Ishikawa (cell line): ENCODE data around the gene KLHL3.

Experiments used
- CEBPB ChIP-seq: IDR thresholded peaks from 2 replicates; pipeline ENCODE4 v1.6.1; 2012
- CREB1 ChIP-seq: IDR thresholded peaks from 2 replicates; pipeline ENCODE4 v1.6.1; 2012; ENCODE audit warnings: low read depth
- EGR1 ChIP-seq: IDR thresholded peaks from 2 replicates; pipeline ENCODE4 v1.6.1; 2012
- EP300 ChIP-seq: IDR thresholded peaks from 2 replicates; pipeline ENCODE4 v1.6.1; 2012; ENCODE audit warnings: borderline replicate concordance
- FOXM1 ChIP-seq: IDR thresholded peaks from 2 replicates; pipeline ENCODE4 v1.6.1; 2012; ENCODE audit warnings: low read depth, borderline replicate concordance
- NFIC ChIP-seq: IDR thresholded peaks from 2 replicates; pipeline ENCODE4 v1.6.1; 2012
- RAD21 ChIP-seq: IDR thresholded peaks from 2 replicates; pipeline ENCODE4 v1.6.1; 2012; ENCODE audit warnings: low read depth
- TAF1 ChIP-seq: IDR thresholded peaks from 2 replicates; pipeline ENCODE4 v1.6.1; 2012; ENCODE audit warnings: low read depth, mild to moderate bottlenecking
- TCF12 ChIP-seq: IDR thresholded peaks from 2 replicates; pipeline ENCODE4 v1.6.1; 2012; ENCODE audit warnings: low read depth
- TEAD4 ChIP-seq: IDR thresholded peaks from 2 replicates; pipeline ENCODE4 v1.6.1; 2012
- YY1 ChIP-seq: IDR thresholded peaks from 2 replicates; pipeline ENCODE4 v1.6.1; 2012; ENCODE audit warnings: low read depth
- ZBTB7A ChIP-seq: IDR thresholded peaks from 2 replicates; pipeline ENCODE4 v1.6.1; 2012; ENCODE audit warnings: low read depth
- TF ChIP-seq, protein P1 (sequence below): IDR thresholded peaks from 2 replicates; pipeline ENCODE4 v1.6.1; 2012
- TF ChIP-seq, protein P2 (sequence below): IDR thresholded peaks from 2 replicates; pipeline ENCODE4 v1.6.1; 2012; ENCODE audit warnings: low read depth, mild to moderate bottlenecking
- TF ChIP-seq, protein P3 (sequence below): IDR thresholded peaks from 2 replicates; pipeline ENCODE4 v1.6.1; 2012

The KLHL3 gene

DNA sequence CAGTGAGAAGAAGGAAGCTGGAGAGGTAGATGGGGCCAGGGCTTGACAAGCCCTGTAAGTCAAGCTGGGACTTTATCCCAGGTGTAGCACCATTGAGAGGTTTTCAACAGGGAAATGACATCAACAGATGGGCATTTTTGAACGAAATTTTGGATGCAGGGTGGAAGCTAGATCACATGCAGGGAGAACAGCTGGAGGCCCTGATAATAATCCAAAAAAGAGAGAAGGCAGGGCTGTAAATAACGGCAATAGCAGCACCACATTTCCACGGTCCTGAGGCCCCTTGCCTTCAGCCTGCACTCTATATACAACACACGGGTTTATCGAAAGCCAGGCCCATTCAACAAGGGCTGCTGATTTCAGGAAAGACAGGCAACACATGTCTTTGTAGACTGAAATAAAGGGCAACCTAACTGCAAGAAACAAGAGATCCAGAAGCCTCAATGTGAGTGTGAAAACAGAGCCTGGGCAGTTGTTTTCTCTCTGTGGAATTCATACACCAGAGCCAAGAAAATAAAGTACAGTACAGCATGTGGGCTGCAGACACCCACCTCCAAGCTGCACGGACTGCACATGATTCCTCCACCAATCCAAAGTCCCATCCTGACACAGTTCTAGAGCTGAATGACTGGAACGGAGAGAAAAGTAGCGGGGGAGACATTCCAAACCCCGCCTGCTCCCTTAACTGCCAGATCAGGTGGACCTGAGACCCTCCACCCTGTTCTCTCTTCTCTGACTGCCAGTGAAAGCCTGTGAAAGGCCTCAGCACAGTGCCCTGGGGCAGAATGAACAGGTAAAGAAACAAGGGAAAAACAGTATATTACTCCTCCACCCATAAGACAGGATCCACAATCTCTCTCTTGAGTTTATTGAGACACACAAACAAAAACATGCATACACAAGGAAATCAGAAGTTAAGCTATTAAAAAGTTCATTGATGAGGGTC is 36.3 kb downstream of the KLHL3 start:
- TF ChIP-seq ZBTB7A (no peak), NFIC (no peak), RAD21 (no peak), EGR1 (no peak), CEBPB (no peak), EP300 (no peak), TAF1 (no peak), TEAD4 (no peak), TCF12 (no peak), YY1 (no peak), CREB1 (no peak), FOXM1 (no peak)
- TF ChIP-seq, protein P1, sequence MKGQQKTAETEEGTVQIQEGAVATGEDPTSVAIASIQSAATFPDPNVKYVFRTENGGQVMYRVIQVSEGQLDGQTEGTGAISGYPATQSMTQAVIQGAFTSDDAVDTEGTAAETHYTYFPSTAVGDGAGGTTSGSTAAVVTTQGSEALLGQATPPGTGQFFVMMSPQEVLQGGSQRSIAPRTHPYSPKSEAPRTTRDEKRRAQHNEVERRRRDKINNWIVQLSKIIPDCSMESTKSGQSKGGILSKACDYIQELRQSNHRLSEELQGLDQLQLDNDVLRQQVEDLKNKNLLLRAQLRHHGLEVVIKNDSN: no peak
- TF ChIP-seq, protein P2, sequence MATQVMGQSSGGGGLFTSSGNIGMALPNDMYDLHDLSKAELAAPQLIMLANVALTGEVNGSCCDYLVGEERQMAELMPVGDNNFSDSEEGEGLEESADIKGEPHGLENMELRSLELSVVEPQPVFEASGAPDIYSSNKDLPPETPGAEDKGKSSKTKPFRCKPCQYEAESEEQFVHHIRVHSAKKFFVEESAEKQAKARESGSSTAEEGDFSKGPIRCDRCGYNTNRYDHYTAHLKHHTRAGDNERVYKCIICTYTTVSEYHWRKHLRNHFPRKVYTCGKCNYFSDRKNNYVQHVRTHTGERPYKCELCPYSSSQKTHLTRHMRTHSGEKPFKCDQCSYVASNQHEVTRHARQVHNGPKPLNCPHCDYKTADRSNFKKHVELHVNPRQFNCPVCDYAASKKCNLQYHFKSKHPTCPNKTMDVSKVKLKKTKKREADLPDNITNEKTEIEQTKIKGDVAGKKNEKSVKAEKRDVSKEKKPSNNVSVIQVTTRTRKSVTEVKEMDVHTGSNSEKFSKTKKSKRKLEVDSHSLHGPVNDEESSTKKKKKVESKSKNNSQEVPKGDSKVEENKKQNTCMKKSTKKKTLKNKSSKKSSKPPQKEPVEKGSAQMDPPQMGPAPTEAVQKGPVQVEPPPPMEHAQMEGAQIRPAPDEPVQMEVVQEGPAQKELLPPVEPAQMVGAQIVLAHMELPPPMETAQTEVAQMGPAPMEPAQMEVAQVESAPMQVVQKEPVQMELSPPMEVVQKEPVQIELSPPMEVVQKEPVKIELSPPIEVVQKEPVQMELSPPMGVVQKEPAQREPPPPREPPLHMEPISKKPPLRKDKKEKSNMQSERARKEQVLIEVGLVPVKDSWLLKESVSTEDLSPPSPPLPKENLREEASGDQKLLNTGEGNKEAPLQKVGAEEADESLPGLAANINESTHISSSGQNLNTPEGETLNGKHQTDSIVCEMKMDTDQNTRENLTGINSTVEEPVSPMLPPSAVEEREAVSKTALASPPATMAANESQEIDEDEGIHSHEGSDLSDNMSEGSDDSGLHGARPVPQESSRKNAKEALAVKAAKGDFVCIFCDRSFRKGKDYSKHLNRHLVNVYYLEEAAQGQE: no peak
- TF ChIP-seq, protein P3, sequence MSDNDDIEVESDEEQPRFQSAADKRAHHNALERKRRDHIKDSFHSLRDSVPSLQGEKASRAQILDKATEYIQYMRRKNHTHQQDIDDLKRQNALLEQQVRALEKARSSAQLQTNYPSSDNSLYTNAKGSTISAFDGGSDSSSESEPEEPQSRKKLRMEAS: no peak

DNA sequence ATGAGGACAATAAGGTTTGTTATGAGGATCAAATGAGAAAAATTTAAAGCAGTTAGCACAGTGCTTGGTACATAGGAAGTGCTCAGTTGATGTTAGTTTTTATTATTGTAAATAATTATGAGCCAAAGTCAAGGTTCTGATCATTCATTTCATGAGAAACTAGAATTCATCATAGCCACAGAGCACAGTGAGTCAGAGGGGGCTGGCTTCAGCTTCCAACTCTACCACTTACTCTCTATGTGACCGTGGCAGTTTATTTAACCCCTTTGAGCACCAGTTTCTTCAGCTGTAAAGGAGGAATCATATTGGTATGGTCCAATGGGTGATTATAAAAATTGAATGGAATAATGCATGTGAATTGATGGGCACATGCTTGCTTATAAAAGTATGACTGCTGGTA is 39.4 kb downstream of the KLHL3 start:
- no peak for TF ChIP-seq NFIC
- TF ChIP-seq, protein P1: no peak
- TF ChIP-seq TEAD4: no peak
- TF ChIP-seq CREB1: no peak
- TF ChIP-seq EP300: no peak
- TF ChIP-seq ZBTB7A: no peak
- TF ChIP-seq FOXM1: no peak
- TF ChIP-seq, protein P2: no peak
- no peak for TF ChIP-seq YY1
- TF ChIP-seq RAD21: no peak
- no peak for TF ChIP-seq TCF12
- TF ChIP-seq CEBPB: no peak
- no peak for TF ChIP-seq TAF1
- TF ChIP-seq EGR1: no peak
- TF ChIP-seq, protein P3: no peak

DNA sequence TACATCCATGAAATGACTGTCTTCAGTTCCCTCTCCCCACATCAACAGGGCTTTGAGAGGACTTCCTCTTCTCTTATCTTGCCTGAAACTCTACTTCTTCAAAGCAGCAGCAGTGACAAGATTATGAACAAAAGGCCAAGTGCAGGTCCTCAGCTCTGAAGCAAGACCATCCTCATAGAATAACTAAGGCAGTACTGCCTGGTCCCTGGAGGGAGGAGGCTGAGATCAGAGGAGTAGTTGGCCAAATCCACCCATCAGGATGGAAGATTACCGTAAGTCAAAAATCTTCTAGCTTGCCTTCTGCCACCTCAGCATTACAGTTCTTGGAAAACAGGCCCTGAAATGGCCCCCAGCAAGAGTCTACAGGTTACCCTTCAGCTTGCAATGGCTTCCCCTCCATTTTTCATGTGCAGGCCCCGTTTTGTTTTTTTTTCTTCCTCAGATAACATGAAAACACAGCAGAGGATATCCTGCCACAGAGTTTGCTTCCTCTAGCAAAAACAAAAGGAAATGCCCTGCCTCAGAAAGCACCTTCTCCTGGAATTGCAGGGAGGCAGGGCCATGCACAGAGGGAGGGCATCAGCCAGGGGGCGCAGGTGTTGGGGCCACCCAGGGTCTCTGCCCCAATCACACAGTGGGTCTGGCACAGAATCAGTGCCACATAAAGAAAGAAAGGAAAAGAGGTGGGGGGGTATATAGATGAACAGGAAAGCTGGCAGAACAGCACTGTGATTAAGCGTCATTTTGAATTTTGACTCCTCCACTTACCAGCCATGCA is 40.0 kb downstream of the KLHL3 start:
- TF ChIP-seq, protein P1: no peak
- TF ChIP-seq RAD21 (no peak), FOXM1 (no peak)

DNA sequence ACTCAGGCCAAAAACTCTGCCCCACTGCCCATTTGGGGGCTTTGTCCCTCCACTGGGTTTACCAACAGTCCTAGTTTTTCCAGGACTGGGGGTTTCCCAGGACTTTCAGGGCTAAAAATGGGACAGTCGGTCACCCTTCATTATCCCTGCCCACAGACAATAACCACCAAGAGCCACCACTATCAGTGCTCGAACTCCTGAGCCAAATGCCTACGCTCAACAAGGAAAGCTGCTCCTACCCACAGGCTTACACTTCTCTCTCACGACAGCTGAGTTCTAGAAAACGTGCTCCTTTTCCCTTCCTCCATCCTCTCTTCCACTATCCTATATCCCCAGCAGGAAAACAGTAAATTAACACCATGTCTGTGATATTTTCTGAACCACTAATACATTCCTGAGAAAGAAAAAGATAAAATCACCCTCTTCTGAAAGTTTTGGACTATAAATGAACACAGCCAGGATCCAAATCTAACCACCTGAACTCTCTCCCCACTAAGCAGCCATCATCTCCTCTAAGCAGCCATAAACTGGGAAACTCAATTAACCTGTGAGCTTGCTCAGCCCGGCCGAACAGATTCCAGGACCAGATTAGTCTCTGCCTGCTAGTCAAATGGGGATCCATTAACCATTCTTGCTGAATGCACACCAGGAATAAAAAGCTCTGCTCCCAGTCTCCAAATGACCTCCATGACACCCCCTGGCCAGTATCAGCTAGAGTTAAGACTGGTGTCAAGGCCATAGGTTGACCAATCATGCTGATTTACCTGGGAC is 41.8 kb downstream of the KLHL3 start:
- TF ChIP-seq CEBPB: no peak
- TF ChIP-seq, protein P3: no peak
- TF ChIP-seq, protein P1: no peak
- TF ChIP-seq YY1: no peak
- no peak for TF ChIP-seq TCF12
- TF ChIP-seq NFIC: no peak
- TF ChIP-seq FOXM1: no peak
- no peak for TF ChIP-seq CREB1
- no peak for TF ChIP-seq TAF1
- no peak for TF ChIP-seq RAD21
- TF ChIP-seq ZBTB7A: no peak
- TF ChIP-seq, protein P2: no peak
- TF ChIP-seq EGR1: no peak
- TF ChIP-seq EP300: no peak
- TF ChIP-seq TEAD4: no peak
